Body of pancreas (tissue), 4 donors: Measurements from ENCODE around the gene TATDN2. TPM values are rescaled to one million over a fixed set of nuclear protein-coding genes. Genes with fewer than 3 reads are reported as not detected.
A peak's percentile ranks its signal among the peaks of the same experiment; 100 is the strongest.

Experiments
- ATAC-seq: fragments of 150-250 bp; one replicate; pipeline ENCODE4 v1.9.1; 2016
- DNase-seq, 4 donors: peaks; one replicate each; pipeline ENCODE4 v3.0.0-alpha.2; 2019
- H3K27ac ChIP-seq, 4 donors: fragments of 200-600 bp; sonication (generic); 1 replicate in 3 of 4; 2 replicates in 1 of 4; pipeline versions ENCODE4 v1.5.1 to v1.6.1; 2016 to 2019; ENCODE audit warnings: mild to moderate bottlenecking in 1 of 4, mixed read lengths in 1 of 4, moderate library complexity in 1 of 4
- H3K27me3 ChIP-seq, 2 donors: fragments of 200-600 bp; sonication (generic); one replicate each; pipeline ENCODE4 v1.6.0; 2016; ENCODE audit warnings: mild to moderate bottlenecking in 1 of 2
- H3K36me3 ChIP-seq, 2 donors: fragments of 200-600 bp; sonication (generic); replicated peaks in 1 of 2; 2 replicates each; pipeline ENCODE4 v1.5.1; 2016; ENCODE audit warnings: low read depth in 2 of 2; ENCODE audit not compliant: insufficient read depth in 1 of 2
- H3K4me1 ChIP-seq: fragments of 200-600 bp; sonication (generic); one replicate; pipeline ENCODE4 v1.6.0; 2016
- H3K4me3 ChIP-seq, 2 donors: fragments of 200-600 bp; sonication (generic); 1 replicate in 1 of 2; 2 replicates in 1 of 2; pipeline ENCODE4 v1.5.1; 2016 to 2019
- H3K9me3 ChIP-seq, 3 donors: fragments of 200-600 bp; sonication (generic); 1 replicate in 2 of 3; 2 replicates in 1 of 3; pipeline ENCODE4 v1.5.1; 2016
- POLR2A ChIP-seq, 3 donors: fragments of 450-650 bp; IDR thresholded peaks; one replicate each; pipeline ENCODE4 v1.6.1; 2016; ENCODE audit warnings: antibody characterized with exemption in 3 of 3, mild to moderate bottlenecking in 2 of 3
- WGBS, 2 donors: methylation state at CpG; one replicate each; pipeline ENCODE4 v1.1.5; 2017; 5-methylcytosine and 5-hydroxymethylcytosine counted together
- intact Hi-C: fragments of 100-400 bp; cut with DNase I; formaldehyde crosslinking; loops from one replicate; pipeline ENCODE4 v1.15.1; 2023
- total RNA-seq, 2 donors: library from RNA; depleted of rRNA; stranded (reverse); fragments of >200 nt; gene quantifications; one replicate each; pipeline ENCODE4 v1.1.0, GENCODE V29; 2016
- TF ChIP-seq, protein P1 (sequence below), 7 experiments: fragments of 450-650 bp in 4 of 7; fragments of 200-600 bp in 3 of 7; sonication (generic) in 3 of 7; IDR thresholded peaks; one replicate each; pipeline ENCODE4 v1.5.1; 2016 to 2019; ENCODE audit warnings: antibody characterized with exemption in 7 of 7

TATDN2 gene
- total RNA-seq, 2 donors from 2014 or later: 15.3 to 19.8 TPM

DNA sequence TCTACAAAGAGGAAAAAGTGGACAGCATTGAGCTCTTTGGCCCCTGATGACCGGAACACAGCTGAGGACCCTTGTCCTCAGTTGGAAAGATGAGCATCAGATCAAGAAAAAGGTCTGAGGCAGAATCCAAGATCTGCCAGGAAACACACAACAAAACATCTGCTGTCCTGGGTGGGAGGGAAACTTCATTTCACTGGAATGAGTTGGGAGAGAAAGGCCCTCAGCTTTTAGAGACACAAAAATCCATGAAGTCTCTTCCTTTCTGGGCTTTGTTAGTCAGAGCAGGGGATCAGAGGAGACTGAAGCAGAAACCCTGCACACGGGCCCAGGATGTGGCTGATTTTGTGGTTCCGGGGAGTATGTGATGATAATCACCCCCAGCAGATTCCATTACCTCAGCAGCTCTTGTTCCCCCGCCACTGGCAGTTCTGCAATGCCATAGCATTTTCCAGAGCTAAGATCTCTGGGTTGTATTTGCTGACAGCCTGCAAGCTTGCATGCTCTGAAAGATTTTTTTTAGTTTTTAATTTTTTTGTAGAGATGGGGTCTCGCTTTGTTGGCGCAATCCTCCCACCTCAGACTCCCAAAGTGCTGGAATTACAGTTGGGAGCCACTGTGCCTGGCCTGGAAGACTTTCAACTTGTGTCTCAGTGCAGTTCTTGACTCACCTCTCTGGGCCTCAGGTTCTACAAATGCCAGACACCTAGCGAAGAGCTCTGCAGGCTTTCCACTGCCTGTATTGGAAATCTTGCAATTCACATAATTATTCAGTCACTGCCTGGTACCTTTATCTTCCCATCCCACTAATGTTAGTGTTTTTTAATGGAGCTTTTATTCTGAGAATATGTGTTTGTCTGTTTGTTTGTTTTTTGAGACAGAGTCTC lies 5.8 kb upstream of the TATDN2 start:
- Histone ChIP-seq H3K36me3 (no peaks in the 10 kb centered on the region), H3K4me1 (no peaks in the 10 kb centered on the region), H3K9me3 (no peaks in the 10 kb centered on the region), H3K27ac (peak overlapping the region in 1 of 4 donors; percentile 50), H3K27me3 (no peaks in the 10 kb centered on the region), H3K4me3 (no peak overlapping the region)
- 83 to 85% methylated on average over 7 of the region's 7 CpGs for WGBS, 2 donors
- intact Hi-C loops: no loop called here
- ATAC-seq: no peak
- TF ChIP-seq, protein P1, sequence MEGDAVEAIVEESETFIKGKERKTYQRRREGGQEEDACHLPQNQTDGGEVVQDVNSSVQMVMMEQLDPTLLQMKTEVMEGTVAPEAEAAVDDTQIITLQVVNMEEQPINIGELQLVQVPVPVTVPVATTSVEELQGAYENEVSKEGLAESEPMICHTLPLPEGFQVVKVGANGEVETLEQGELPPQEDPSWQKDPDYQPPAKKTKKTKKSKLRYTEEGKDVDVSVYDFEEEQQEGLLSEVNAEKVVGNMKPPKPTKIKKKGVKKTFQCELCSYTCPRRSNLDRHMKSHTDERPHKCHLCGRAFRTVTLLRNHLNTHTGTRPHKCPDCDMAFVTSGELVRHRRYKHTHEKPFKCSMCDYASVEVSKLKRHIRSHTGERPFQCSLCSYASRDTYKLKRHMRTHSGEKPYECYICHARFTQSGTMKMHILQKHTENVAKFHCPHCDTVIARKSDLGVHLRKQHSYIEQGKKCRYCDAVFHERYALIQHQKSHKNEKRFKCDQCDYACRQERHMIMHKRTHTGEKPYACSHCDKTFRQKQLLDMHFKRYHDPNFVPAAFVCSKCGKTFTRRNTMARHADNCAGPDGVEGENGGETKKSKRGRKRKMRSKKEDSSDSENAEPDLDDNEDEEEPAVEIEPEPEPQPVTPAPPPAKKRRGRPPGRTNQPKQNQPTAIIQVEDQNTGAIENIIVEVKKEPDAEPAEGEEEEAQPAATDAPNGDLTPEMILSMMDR (IDR thresholded peaks at IDR 0.05): no peak
- no peak for TF ChIP-seq POLR2A (IDR thresholded peaks at IDR 0.05)
- peak in 2 of 4 donors; percentile 16 to 42 for DNase-seq

- intact Hi-C loops: no loop called here
- DNase-seq (no peak), ATAC-seq (no peak)
- Histone ChIP-seq H3K4me1 (peaks cover 4% of the 10 kb centered on the region), H3K27ac (no peak overlapping the region), H3K9me3 (no peaks in the 10 kb centered on the region), H3K27me3 (no peaks in the 10 kb centered on the region), H3K4me3 (no peak overlapping the region), H3K36me3 (no peaks in the 10 kb centered on the region)
- TF ChIP-seq, protein P1 (IDR thresholded peaks at IDR 0.05): no peak
- TF ChIP-seq POLR2A (IDR thresholded peaks at IDR 0.05): no peak
- 58 to 65% methylated on average over 3 of the region's 3 CpGs for WGBS, 2 donors
Observed at GRCh38 chr3:10244009-10244408, 4.2 kb upstream of the TATDN2 start.

GRCh38 chr3:10245081-10245712 lies 3.1 kb upstream of the TATDN2 start:
- WGBS, 2 donors: 88% methylated on average over 6 of the region's 6 CpGs
- DNase-seq (no peak), ATAC-seq (no peak)
- TF ChIP-seq POLR2A (IDR thresholded peaks at IDR 0.05): no peak
- TF ChIP-seq, protein P1 (IDR thresholded peaks at IDR 0.05): no peak
- Histone ChIP-seq H3K9me3 (no peaks in the 10 kb centered on the region), H3K4me3 (no peak overlapping the region), H3K27me3 (no peaks in the 10 kb centered on the region), H3K36me3 (no peaks in the 10 kb centered on the region), H3K27ac (no peak overlapping the region), H3K4me1 (peaks cover 10% of the 10 kb centered on the region)
- intact Hi-C loops: no loop called here

- TF ChIP-seq POLR2A (IDR thresholded peaks at IDR 0.05): no peak
- TF ChIP-seq, protein P1 (IDR thresholded peaks at IDR 0.05): no peak
- peak in 1 of 4 donors; percentile 26 for DNase-seq
- Histone ChIP-seq H3K36me3 (no peaks in the 10 kb centered on the region), H3K4me1 (peaks cover 21% of the 10 kb centered on the region), H3K27ac (peak overlapping the region in 2 of 4 donors; percentile 89 to 91), H3K4me3 (peak overlapping the region; percentile 45 to 65), H3K9me3 (no peaks in the 10 kb centered on the region), H3K27me3 (no peaks in the 10 kb centered on the region)
- intact Hi-C loops: no loop called here
- whole genome bisulfite sequencing, 2 donors: 36 to 42% methylated on average over 14 of the region's 14 CpGs
- ATAC-seq: no peak
Observed at GRCh38 chr3:10247679-10248183, 528 bp upstream of the TATDN2 start.
